Stimulated activated CD4-positive, alpha-beta T cell treated with anti-CD3 and anti-CD28 coated beads, Interleukin-4, amount 100 ng/mL, for 4 hours (primary cell): ENCODE data around the gene CMSS1.

Experiments
- DNase-seq, 2 experiments: peaks; one replicate each; pipeline ENCODE4 v3.0.0-alpha.2; 2020

The CMSS1 gene

GRCh38 chr3:99965681-99966408, 148.2 kb downstream of the CMSS1 start:
- no peak for DNase-seq

DNA sequence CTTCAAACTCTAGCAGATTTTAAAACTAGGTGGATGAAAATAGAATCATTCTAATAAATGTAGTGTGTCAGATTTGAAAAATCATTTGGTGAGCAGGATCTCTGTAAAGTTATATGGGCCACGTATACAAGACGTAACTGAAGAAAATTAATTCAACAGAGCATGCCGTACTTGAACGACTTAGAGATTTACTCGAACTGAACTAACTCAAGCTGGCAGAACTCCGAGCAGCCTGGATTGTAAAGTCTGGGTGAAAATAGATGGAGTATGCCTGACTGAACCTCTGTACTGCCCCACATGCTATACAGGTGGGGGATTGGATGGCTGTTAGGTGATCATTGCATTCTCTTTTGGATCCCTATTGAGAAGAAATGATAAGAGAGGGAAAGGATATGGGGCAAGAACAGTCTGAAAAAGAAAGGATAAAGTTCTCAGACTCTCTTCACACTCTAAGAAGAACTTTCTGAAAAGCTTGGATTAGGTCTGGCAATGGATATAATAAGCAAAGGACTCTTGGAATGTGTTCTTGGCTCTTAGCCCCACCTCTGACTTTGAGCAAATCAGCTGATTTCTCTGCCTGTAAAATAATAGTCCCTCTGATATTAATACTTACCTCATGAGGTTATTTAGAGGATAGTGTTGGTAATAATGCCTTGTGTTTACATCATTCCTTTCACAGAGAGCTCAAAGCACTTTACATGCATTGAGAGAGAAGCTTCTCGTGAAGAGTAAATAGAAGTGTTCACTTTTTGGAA, 149.2 kb downstream of the CMSS1 start:
- no peak for DNase-seq

GRCh38 chr3:99967796-99968195, 150.1 kb downstream of the CMSS1 start:
- DNase-seq = no peak

DNA sequence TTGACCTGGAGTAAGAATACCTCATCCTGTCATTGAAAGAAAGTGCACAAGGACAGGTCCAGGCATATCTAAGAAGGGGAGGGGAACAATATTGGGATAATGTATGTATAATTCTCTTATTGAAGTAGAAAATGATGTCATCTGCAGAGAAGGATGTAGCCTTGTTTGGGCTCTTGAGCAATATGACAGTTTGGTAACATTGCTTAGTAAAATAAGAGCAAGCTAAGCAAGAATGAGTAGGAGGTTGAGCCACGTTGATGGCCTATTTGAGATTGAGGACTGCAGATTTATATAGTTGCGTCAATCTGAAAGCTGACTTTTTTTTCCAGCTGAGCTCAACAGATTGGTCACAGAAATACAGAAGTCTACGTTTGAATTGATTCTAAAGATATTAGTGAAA, 151.5 kb downstream of the CMSS1 start:
- no peak for DNase-seq

DNA sequence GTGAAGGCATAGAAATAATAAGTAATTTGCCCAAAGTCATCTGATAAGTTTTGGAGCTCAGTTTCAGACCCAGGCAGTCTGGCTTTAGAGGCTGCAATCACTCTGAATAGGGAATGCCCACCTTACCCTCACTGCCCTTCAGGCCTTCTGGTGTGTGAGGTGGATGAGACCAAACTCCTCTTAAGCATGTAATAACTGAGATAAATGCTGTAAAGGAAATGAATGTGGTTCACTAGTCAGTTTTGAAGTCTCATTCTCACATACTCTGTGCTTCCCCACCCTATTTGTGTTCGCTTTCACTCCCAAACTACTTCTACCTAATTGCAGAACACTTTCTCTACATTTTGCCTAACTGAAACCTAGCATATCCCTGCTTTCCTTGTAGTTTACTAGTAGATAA, 152.5 kb downstream of the CMSS1 start:
- DNase-seq = no peak

GRCh38 chr3:99971761-99972160, 154.1 kb downstream of the CMSS1 start:
- no peak for DNase-seq

DNA sequence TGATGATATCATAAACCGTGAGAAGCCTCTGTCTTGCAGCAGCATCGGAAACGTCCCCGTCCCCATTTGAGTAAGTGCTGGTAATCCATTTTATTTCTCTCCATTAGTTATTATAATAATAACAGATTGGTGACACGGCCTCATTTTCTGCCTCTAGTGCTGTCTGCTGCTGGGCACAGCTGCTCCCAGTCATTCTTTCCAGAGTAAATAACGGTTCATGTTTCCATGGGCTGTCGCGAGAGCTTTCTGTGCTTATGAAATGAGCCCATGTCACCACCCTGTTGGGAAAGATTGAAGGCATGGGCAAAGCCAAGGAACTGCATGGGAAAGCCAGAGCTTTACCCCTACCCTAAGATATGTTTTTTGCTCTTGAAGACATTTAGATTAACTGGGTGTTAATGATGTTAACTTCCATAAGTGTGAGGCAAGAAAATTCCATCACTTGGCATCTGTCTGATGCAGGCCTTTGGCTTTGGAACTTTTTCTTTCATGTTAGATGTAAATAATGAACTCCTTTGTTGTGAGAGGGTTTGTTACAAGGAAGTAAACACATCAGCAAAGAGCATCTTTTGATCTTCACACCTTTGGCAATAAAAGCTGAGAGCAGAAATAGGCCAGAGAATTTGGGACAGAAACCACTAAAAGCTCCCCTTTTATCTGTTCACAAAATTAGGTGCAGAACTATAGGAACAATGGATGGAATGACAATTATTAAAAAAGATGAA, 154.9 kb downstream of the CMSS1 start:
- no peak for DNase-seq

DNA sequence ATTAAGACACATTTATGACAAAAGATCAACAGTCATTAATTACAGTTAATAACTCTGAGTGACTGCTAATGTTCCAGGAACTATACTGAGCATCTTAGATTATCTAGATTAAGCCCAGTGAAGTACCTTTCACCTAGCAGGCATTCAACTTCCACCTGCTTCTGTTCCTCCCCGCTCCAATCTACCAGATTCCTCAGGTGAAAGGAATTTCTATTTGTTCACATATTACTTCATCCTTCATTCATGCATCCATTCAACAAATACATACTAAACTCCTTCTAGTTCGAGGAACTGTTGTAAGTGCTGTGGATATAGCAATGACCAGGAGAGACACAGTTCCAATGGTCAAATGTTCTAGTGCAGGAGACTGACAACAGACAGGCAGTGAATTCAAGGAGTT, 157.3 kb downstream of the CMSS1 start:
- DNase-seq = no peak

GRCh38 chr3:99976584-99976983, 158.9 kb downstream of the CMSS1 start:
- DNase-seq = no peak

- no peak for DNase-seq
Observed at GRCh38 chr3:99978221-99978620, 160.6 kb downstream of the CMSS1 start.

DNA sequence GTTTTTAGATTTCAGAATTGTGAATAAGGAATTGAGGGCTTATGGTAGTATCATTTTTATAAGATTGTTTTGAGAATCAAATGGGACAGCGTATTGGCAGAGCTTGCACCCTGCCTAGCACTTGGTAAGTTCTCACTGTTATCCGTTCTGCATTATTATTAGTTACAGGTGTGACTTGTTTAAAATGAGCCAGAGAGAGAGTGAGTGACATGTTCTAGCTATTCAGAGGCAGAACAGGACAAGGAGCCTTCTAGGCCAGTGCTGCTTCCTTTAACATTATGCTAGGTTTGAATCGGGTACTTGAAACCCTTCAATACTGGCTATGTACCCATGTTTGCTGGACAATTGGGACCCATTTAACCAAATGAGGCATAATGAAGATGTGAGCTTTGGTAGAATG, 162.9 kb downstream of the CMSS1 start:
- DNase-seq = no peak

DNA sequence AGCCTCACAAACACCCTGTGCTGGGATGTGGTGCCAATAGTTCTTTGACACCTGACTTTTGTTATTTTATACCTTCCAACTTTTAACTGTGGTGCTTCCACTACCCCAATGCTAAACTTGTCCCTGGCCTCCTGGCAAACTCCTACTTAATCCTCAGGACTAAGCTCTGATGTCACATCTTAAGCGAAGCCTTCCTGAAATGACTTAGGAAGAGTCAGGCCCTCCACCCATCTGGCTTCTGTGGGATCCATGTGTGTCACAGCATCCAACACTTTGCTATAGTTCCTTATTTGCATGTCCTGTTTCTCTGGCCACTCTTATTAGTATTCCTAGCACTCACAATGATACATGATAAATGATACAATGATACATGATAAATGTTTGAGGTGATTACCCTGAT, 163.5 kb downstream of the CMSS1 start:
- DNase-seq = no peak

DNA sequence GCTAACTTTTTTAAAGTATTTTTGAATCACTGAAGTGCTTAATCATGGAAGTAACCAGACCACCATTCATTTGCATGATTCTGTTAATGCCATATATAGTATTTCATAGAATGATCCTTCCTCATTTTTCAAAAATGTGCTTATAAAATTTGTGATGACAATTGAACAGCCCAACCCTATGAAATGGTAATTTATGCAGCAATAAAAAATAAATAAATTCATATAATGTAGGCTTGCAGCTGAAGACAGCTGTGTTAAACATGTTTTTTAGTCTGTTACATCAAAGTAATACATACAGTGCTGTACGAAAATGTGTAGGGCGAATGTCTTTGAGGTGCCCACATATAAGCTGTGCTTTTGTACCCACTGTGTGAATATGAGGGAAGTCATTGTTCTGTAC, 165.0 kb downstream of the CMSS1 start:
- no peak for DNase-seq

DNA sequence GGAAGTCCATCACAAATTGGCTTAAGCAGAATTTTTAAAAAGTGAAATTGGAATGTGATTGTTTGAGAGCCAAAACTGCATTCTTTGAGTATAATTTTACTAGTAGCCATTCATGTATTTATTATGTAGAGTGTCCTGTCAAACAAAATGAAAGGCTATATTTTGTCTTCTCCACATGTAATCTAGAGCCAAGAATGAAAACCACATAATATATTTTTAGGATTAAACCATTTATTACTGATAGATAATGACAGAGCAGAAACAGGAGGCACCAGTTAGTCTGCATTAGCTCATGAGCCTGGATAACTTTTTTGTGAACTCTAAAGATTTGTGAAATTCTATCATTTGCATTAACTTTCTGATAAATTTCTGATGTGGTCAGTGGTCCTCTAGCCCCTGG, 166.5 kb downstream of the CMSS1 start:
- no peak for DNase-seq

GRCh38 chr3:99984668-99985067, 167.0 kb downstream of the CMSS1 start:
- no peak for DNase-seq

DNA sequence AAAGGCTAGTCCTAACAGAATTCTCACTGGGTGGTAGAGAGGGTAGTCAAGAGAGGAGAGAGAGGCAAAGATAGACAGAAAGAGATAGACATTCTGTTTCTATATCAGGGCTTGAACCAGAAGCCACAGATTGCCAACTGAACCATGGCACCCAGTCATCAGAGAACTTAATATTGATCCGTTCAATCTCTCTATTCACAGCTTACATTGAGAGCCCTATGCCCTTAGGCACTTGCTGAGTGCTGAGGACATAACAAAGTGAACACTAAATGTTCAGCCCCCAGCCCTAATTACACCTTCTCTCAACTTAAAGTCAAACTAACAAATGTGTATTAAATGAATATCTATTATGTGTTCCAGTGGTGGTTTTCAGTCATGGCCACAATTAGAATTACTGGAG, 172.5 kb downstream of the CMSS1 start:
- no peak for DNase-seq

GRCh38 chr3:99997293-99997692, 179.6 kb downstream of the CMSS1 start:
- no peak for DNase-seq

GRCh38 chr3:99999536-99999935, 181.9 kb downstream of the CMSS1 start:
- no peak for DNase-seq

GRCh38 chr3:100001083-100001482, 183.4 kb downstream of the CMSS1 start:
- no peak for DNase-seq

DNA sequence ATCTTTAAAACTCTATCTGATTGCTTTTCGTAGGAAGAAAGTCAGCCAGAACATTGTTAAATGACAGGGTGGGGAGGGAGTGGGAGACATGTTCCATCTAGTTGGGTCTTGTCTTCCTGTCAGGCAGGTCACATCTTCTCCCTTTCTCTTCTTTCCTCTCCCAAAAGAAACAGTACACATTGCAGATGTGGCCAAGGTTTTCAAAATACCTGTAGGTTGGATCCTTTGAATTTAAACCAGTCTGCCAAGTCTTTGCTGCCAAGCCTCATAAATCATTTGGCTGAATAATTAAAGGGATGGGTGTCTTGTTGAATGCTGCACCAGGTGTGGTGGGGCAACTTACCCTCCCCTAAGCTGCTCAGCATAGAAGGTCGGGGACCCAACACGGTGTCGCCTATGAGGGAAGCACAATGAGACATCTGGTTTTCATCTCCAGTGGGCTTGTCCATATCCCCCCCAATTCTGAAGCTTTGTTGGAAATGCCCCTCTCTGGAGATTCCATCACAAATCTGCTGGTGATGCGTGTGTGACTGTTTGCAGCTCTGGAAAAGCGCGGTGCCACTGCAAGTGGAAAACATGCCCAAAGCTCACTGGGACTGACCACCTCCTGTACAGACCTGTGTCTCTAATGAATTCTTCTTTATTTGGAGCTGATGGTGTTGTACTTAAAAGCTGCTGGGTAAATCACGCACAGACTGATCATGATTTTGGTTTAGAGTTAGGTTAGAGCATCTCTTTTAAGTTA, 184.0 kb downstream of the CMSS1 start:
- no peak for DNase-seq

DNA sequence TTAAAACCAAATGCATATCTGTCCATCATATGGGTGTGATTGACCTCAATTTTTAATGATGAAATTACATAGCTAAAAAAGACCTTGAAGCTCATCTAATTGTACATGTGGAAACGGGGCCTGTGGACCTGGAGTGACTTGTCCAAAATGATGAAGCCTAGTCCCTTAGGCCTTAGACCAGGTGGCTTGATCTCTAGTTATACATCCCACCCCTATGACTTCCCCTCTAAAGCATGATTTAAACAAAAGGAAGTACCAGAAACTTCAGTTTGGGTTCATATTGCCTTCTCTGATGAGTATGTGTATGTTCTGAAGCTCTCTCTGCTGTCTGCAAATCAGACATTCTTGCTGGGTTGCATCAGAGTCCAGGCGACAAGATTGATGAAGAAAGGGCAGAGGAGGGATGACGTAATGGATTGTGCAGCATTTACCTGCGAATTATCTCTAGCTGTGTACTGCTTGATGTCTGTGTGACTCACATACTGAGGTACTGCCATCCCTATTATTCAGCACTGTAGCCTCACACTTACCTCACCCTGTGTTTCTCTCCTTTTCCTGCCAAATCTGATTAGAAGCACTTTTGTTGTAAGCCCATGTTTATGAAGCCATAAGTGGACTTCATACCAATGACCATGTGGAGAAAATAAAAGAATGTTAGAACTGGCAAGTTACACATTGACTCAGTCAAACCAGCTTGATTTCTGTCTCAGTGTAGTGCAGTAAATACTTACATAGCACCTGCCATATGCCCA, 185.1 kb downstream of the CMSS1 start:
- DNase-seq = no peak
